GM10266 (cell line): ENCODE measurements around the gene PTPRO.

Source experiments
- DNase-seq: peaks from one replicate; pipeline ENCODE4 v3.0.0; 2012; ENCODE audit errors: extremely low spot score
- TF ChIP-seq, protein P1 (sequence below): IDR thresholded peaks from 2 replicates; pipeline ENCODE4 v1.5.1; 2012; ENCODE audit warnings: mild to moderate bottlenecking, low read depth; ENCODE audit not compliant: control insufficient read depth, insufficient read depth; ENCODE audit errors: missing control alignments

Gene PTPRO

DNA sequence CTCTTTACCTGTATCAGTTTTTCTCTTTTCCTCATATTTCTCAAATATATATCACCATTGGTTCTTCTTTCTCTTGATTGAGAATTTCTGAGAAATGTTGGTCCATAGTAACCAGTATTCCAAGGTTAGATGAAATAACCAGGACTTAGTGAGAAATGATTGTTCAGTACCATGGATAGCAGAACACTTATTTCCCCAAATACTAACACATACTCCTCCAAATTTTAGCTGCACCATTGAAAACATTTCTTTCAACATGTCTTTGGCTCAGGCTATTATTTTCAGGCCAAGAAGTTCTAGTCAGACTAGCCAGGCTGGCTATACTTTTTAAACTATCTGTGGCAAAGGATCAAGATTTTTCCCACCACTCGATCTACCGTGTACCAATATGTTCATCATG lies 113.3 kb downstream of the PTPRO start:
- TF ChIP-seq, protein P1, sequence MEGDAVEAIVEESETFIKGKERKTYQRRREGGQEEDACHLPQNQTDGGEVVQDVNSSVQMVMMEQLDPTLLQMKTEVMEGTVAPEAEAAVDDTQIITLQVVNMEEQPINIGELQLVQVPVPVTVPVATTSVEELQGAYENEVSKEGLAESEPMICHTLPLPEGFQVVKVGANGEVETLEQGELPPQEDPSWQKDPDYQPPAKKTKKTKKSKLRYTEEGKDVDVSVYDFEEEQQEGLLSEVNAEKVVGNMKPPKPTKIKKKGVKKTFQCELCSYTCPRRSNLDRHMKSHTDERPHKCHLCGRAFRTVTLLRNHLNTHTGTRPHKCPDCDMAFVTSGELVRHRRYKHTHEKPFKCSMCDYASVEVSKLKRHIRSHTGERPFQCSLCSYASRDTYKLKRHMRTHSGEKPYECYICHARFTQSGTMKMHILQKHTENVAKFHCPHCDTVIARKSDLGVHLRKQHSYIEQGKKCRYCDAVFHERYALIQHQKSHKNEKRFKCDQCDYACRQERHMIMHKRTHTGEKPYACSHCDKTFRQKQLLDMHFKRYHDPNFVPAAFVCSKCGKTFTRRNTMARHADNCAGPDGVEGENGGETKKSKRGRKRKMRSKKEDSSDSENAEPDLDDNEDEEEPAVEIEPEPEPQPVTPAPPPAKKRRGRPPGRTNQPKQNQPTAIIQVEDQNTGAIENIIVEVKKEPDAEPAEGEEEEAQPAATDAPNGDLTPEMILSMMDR, result no peak

DNA sequence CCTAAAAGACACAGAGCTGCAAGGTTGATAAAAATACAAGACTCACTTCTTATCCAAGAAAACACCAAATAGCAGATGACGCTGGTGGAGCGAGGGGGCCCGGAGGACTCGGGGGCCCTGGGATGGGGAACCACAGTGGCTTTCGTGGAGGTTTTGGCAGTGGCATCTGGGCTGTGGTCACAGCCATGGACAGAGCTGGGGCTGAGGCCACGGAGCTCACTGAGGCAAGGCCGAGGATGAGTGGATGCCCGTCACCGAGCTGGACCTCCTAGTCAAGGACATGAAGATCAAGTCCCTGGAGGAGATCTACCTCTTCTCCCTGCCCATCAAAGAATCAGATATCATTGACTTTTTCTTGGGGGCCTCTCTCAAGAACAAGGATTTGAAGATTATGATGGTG lies 117.2 kb downstream of the PTPRO start:
- TF ChIP-seq, protein P1, result no peak
- DNase-seq, result no peak

More for the DNA sequence above, 113.3 kb downstream of the PTPRO start:
- DNase-seq, result no peak

DNA sequence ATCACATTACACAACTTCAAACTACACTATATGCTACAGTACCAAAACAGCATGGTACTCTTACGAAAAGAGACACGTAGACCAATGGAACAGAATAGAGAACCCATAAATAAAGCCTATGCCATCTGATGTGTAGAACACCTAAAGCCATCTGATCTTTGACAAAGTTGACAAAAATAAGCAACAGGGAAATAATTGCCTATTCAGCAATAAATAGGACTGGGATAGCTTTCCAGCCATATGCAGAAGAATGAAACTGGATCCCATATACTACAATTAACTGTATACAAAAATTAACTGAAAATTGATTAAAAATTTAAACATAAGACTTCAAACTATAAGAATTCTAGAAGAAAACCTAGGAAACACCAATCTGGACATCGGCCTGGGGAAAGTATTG lies 120.7 kb downstream of the PTPRO start:
- TF ChIP-seq, protein P1, result no peak
- no peak for DNase-seq

DNA sequence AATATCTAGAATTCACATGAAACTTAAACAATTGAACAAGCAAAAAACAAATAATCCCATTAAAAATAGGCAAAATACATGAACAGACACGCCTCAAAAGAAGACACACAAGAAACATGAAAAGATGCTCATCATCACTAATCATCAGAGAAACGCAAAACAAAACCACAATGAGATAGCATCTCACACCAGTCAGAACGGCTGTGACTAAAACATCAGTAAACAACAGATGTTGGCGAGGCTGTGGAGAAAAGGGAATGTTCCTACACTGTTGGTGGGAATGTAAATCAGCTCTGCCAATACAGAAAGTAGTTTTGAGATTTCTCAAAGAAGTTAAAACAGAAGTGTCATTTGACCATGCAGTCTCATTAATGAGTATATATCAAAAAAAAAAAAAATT lies 121.3 kb downstream of the PTPRO start:
- TF ChIP-seq, protein P1, result no peak
- DNase-seq, result no peak

DNA sequence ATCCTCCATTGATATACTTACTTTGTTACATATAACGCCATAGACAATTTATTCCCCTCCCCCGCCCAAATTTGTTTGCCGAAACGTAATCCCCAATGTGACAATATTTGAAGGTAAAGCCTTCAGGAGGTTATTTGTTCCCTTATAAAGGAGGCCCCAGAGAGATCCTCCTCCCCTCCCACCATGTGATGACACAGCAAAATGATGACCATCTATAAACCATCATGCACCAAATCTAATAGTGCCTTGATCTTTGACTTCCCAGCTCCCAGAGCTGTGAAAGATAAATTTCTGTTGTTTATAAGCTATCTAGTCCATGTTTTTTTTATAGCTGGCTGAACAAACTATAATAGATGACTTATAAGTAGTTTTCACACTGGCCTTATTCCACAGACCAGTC lies 122.2 kb downstream of the PTPRO start:
- no peak for DNase-seq
- TF ChIP-seq, protein P1, result no peak

DNA sequence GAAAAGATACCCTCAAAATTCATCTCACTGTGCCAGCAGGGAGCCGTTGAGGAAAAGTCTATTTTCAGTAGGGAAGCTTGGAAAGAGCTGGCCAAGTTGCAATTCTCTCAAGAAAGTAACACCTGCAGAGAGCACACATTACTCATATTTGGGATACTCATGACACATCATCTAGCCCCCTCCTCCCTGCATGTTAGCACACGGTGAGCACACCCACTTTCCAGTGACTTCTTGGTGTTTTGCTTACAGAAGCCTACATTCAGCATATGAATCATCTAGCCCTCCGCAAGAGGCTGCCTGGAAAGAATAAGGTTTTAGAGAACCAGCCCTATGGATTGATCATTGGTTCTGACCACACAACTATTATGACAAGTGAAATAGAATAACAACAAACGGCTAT lies 124.5 kb downstream of the PTPRO start:
- DNase-seq, result no peak
- TF ChIP-seq, protein P1, result no peak

DNA sequence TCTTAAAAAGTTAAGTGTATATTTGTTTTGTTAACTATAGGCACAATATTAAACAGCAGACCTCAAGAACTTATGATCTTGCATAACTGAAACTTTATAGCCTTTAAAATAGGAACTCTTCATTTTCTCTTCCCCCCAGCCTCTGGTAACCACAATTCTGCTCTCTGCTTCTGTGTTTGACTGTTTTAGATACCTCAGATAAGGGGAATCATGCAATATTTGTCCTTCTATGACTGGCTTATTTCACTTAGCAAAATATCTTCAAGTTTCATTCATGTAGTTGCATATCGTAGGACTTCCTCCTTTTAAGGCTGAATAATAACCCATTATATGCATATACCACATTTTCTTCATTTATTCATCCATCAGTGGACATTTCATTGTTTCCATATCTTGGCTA lies 131.3 kb downstream of the PTPRO start:
- DNase-seq, result no peak
- TF ChIP-seq, protein P1, result no peak
